H9 (cell line): ENCODE results near the gene IGF1R. TPM values are rescaled to one million over a fixed set of nuclear protein-coding genes. Genes with fewer than 3 reads are reported as not detected.

Source experiments
- DNase-seq: peaks from one replicate; pipeline ENCODE4 v3.0.0-alpha.2; 2017
- H2AFZ ChIP-seq: one replicate; pipeline ENCODE4 v1.6.1; 2013; ENCODE audit warnings: mild to moderate bottlenecking, low read length, control low read depth, moderate library complexity
- H2AK5ac ChIP-seq: 2 replicates; pipeline ENCODE4 v1.6.1; 2013; ENCODE audit warnings: low read length, control low read depth, mixed read lengths; ENCODE audit not compliant: insufficient read length
- H2BK120ac ChIP-seq: one replicate; pipeline ENCODE4 v1.6.1; 2013; ENCODE audit warnings: low read depth, mild to moderate bottlenecking, low read length, control low read depth, inconsistent platforms; ENCODE audit not compliant: poor library complexity, severe bottlenecking
- H2BK12ac ChIP-seq: 2 replicates; pipeline ENCODE4 v1.6.1; 2013; ENCODE audit warnings: low read length, control low read depth, mixed read lengths, low read depth; ENCODE audit not compliant: insufficient read length
- H2BK15ac ChIP-seq: 2 replicates; pipeline ENCODE4 v1.6.1; 2013; ENCODE audit warnings: low read depth, low read length, control low read depth
- H2BK20ac ChIP-seq: one replicate; pipeline ENCODE4 v1.6.1; 2013; ENCODE audit warnings: low read depth, mild to moderate bottlenecking, low read length, control low read depth, inconsistent platforms; ENCODE audit not compliant: poor library complexity, severe bottlenecking
- H2BK5ac ChIP-seq: 2 replicates; pipeline ENCODE4 v1.6.1; 2013; ENCODE audit warnings: low read length, control low read depth, mixed read lengths; ENCODE audit not compliant: insufficient read length
- H3K14ac ChIP-seq: 2 replicates; pipeline ENCODE4 v1.6.1; 2013; ENCODE audit warnings: low read length, control low read depth; ENCODE audit not compliant: insufficient read depth
- H3K18ac ChIP-seq: 2 replicates; pipeline ENCODE4 v1.6.1; 2013; ENCODE audit warnings: low read depth, mild to moderate bottlenecking, mixed read lengths, low read length, control low read depth; ENCODE audit not compliant: insufficient read length
- H3K23ac ChIP-seq: 2 replicates; pipeline ENCODE4 v1.6.1; 2013; ENCODE audit warnings: low read length, control low read depth, mixed read lengths, low read depth; ENCODE audit not compliant: insufficient read length
- H3K23me2 ChIP-seq: 2 replicates; pipeline ENCODE4 v1.6.1; 2013; ENCODE audit warnings: low read depth, mild to moderate bottlenecking, mixed read lengths, low read length, control low read depth; ENCODE audit not compliant: insufficient read length, poor library complexity, severe bottlenecking
- H3K27ac ChIP-seq: 2 replicates; pipeline ENCODE4 v1.5.1; 2013; ENCODE audit warnings: low read length, control low read depth, mixed read lengths, low read depth; ENCODE audit not compliant: insufficient read length
- H3K27me3 ChIP-seq: 2 replicates; pipeline ENCODE4 v1.6.1; 2013; ENCODE audit warnings: low read length, control low read depth, inconsistent platforms; ENCODE audit not compliant: insufficient read depth
- H3K4ac ChIP-seq: 2 replicates; pipeline ENCODE4 v1.6.1; 2013; ENCODE audit warnings: low read depth, mild to moderate bottlenecking, control low read depth, inconsistent platforms, low read length, moderate library complexity
- H3K4me1 ChIP-seq: 2 replicates; pipeline ENCODE4 v1.6.1; 2013; ENCODE audit warnings: low read length, control low read depth, inconsistent platforms; ENCODE audit not compliant: insufficient read depth
- H3K4me2 ChIP-seq: 2 replicates; pipeline ENCODE4 v1.6.1; 2013; ENCODE audit warnings: low read length, control low read depth, mixed read lengths; ENCODE audit not compliant: insufficient read length, insufficient read depth
- H3K56ac ChIP-seq: 2 replicates; pipeline ENCODE4 v1.6.1; 2013; ENCODE audit warnings: low read depth, mild to moderate bottlenecking, mixed read lengths, low read length, control low read depth; ENCODE audit not compliant: insufficient read length
- H3K79me1 ChIP-seq: 2 replicates; pipeline ENCODE4 v1.6.1; 2013; ENCODE audit warnings: low read depth, mild to moderate bottlenecking, moderate library complexity, low read length, control low read depth, inconsistent platforms; ENCODE audit not compliant: insufficient read depth, poor library complexity, severe bottlenecking
- H3K79me2 ChIP-seq: 2 replicates; pipeline ENCODE4 v1.6.1; 2013; ENCODE audit warnings: low read length, control low read depth, inconsistent platforms; ENCODE audit not compliant: insufficient read depth
- H3K9ac ChIP-seq: 2 replicates; pipeline ENCODE4 v1.6.1; 2013; ENCODE audit warnings: low read length, control low read depth, mixed read lengths; ENCODE audit not compliant: insufficient read length; ENCODE audit errors: extremely low read depth
- H3K9me3 ChIP-seq: one replicate; pipeline ENCODE4 v1.6.1; 2013; ENCODE audit warnings: low read depth, low read length, inconsistent platforms; ENCODE audit not compliant: control insufficient read depth
- H3T11ph ChIP-seq: one replicate; pipeline ENCODE4 v1.6.1; 2013; ENCODE audit warnings: mild to moderate bottlenecking, low read length, control low read depth, inconsistent platforms
- H4K20me1 ChIP-seq: one replicate; pipeline ENCODE4 v1.6.1; 2013; ENCODE audit not compliant: control insufficient read depth, insufficient read length, insufficient read depth
- H4K5ac ChIP-seq: 2 replicates; pipeline ENCODE4 v1.6.1; 2013; ENCODE audit warnings: low read depth, mild to moderate bottlenecking, mixed read lengths, low read length, control low read depth; ENCODE audit not compliant: insufficient read length
- H4K8ac ChIP-seq: replicated peaks from 2 replicates; pipeline ENCODE4 v1.6.1; 2013; ENCODE audit warnings: low read length, control low read depth, mixed read lengths, low read depth; ENCODE audit not compliant: insufficient read length
- H4K91ac ChIP-seq: 2 replicates; pipeline ENCODE4 v1.6.1; 2013; ENCODE audit warnings: low read depth, mild to moderate bottlenecking, moderate library complexity, mixed read lengths, low read length, control low read depth; ENCODE audit not compliant: insufficient read length
- H3K27ac Mint-ChIP-seq, 3 experiments: 2 replicates in 2 of 3; 3 replicates in 1 of 3; pipeline ENCODE4 v1.8.0; 2020 to 2021; ENCODE audit warnings: mixed read lengths in 3 of 3, mild to moderate bottlenecking in 1 of 3, moderate library complexity in 1 of 3
- H3K27me3 Mint-ChIP-seq: 2 replicates; pipeline ENCODE4 v1.8.0; 2021; ENCODE audit warnings: low read depth, mild to moderate bottlenecking, moderate library complexity, mixed read lengths
- H3K36me3 Mint-ChIP-seq, 3 experiments: 2 replicates in 2 of 3; 3 replicates in 1 of 3; pipeline ENCODE4 v1.8.0; 2020 to 2021; ENCODE audit warnings: low read depth in 3 of 3, mixed read lengths in 3 of 3; ENCODE audit not compliant: insufficient read depth in 1 of 3
- H3K4me1 Mint-ChIP-seq, 2 experiments: 2 replicates each; pipeline ENCODE4 v1.8.0; 2020; ENCODE audit warnings: mixed read lengths in 2 of 2
- H3K4me3 Mint-ChIP-seq, 2 experiments: 2 replicates in 1 of 2; 3 replicates in 1 of 2; pipeline ENCODE4 v1.8.0; 2020 to 2021; ENCODE audit warnings: mild to moderate bottlenecking in 2 of 2, mixed read lengths in 2 of 2, moderate library complexity in 1 of 2
- H3K9me3 Mint-ChIP-seq, 2 experiments: 2 replicates in 1 of 2; 3 replicates in 1 of 2; pipeline ENCODE4 v1.8.0; 2020; ENCODE audit warnings: mild to moderate bottlenecking in 2 of 2, mixed read lengths in 2 of 2, moderate library complexity in 1 of 2
- WGBS: extraction: QIAGEN DNeasy Blood & Tissue Kit; methylation state at CpG from one replicate; pipeline ENCODE4 v1.1.7; 2013; ENCODE audit warnings: missing lambda C conversion rate, low lambda C conversion rate, mixed read lengths; ENCODE audit not compliant: insufficient read length; ENCODE audit errors: extremely low coverage; 5-methylcytosine and 5-hydroxymethylcytosine counted together
- total RNA-seq: library from RNA; stranded (reverse); gene quantifications from 2 replicates; pipeline ENCODE4 v1.2.1, GENCODE V29; 2021
- TF ChIP-seq, protein P1 (sequence below): fragments of 200-600 bp; sonication (generic); conservative IDR thresholded peaks from 3 replicates; pipeline ENCODE4 v1.8.0; 2021; ENCODE audit warnings: antibody characterized with exemption, mild to moderate bottlenecking

Gene IGF1R
- total RNA-seq, 1 experiment from 2014 or later = 70.0 TPM

DNA sequence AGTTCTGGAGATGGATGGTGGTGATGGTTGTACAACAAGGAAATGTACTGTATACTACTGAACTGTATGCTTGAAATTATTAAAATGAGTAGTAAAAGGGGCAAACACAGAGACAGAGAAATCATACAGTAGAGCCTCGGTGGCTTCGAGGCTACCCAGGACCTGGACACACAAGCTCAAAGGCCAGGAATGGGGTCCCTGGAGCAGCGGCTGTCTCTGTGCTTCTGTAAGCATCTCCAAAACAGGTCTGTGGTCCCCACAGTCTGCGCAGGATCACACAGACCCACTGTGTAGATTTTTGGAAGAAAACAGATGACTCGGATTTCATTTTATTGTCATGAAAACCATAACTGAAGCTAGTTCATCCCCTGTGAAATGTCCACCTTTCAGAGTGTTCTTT lies 319.6 kb downstream of the IGF1R start:
- Mint-ChIP-seq H3K9me3 (no peaks in the 10 kb centered on the region), H3K27me3 (no peaks in the 10 kb centered on the region; the same call in 1 of the 2 replicates), H3K4me3 (no peak overlapping the region), H3K36me3 (peaks cover 4 to 5% (median 5%) of the 10 kb centered on the region in 3 experiments; a peak in 4 of 7 replicates), H3K27ac (no peak overlapping the region), H3K4me1 (no peaks in the 10 kb centered on the region; a peak in 1 of 4 replicates)
- H3K23me2 ChIP-seq = no peaks in the 10 kb centered on the region
- no peak overlapping the region for H2AK5ac ChIP-seq
- H2BK20ac ChIP-seq = no peak overlapping the region
- H3K4me1 ChIP-seq = no peaks in the 10 kb centered on the region
- no peak overlapping the region for H3K9ac ChIP-seq
- H2BK120ac ChIP-seq = no peak overlapping the region
- H3K79me1 ChIP-seq = no peaks in the 10 kb centered on the region
- H4K20me1 ChIP-seq = no peaks in the 10 kb centered on the region
- H3T11ph ChIP-seq = no peak overlapping the region
- H3K79me2 ChIP-seq = no peaks in the 10 kb centered on the region
- H3K56ac ChIP-seq = no peak overlapping the region
- H4K91ac ChIP-seq = no peak overlapping the region
- no peak for DNase-seq
- no peak overlapping the region for H2BK5ac ChIP-seq
- H2BK12ac ChIP-seq = no peak overlapping the region
- no peak overlapping the region for H3K18ac ChIP-seq
- no peak overlapping the region for H3K4ac ChIP-seq
- H2AFZ ChIP-seq = no peak overlapping the region
- no peak overlapping the region for H3K4me2 ChIP-seq
- no peak overlapping the region for H3K23ac ChIP-seq
- TF ChIP-seq, protein P1, sequence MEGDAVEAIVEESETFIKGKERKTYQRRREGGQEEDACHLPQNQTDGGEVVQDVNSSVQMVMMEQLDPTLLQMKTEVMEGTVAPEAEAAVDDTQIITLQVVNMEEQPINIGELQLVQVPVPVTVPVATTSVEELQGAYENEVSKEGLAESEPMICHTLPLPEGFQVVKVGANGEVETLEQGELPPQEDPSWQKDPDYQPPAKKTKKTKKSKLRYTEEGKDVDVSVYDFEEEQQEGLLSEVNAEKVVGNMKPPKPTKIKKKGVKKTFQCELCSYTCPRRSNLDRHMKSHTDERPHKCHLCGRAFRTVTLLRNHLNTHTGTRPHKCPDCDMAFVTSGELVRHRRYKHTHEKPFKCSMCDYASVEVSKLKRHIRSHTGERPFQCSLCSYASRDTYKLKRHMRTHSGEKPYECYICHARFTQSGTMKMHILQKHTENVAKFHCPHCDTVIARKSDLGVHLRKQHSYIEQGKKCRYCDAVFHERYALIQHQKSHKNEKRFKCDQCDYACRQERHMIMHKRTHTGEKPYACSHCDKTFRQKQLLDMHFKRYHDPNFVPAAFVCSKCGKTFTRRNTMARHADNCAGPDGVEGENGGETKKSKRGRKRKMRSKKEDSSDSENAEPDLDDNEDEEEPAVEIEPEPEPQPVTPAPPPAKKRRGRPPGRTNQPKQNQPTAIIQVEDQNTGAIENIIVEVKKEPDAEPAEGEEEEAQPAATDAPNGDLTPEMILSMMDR = no peak
- WGBS = no CpG with 5 or more reads among the region's 5 CpGs
- H3K14ac ChIP-seq = no peak overlapping the region
- no peaks in the 10 kb centered on the region; the same call in 1 of the 2 replicates for H3K27me3 ChIP-seq
- H3K27ac ChIP-seq = no peak overlapping the region
- no peak overlapping the region for H4K5ac ChIP-seq
- no peak overlapping the region for H2BK15ac ChIP-seq
- no peaks in the 10 kb centered on the region for H3K9me3 ChIP-seq
- no peak overlapping the region for H4K8ac ChIP-seq
